HUES64 (cell line): Measurements from ENCODE around the gene PPP1R12A.
"Not testable (repeated sequence)": the region's sequence is repeated elsewhere in the genome, so short reads cannot be mapped to it uniquely, and the experiment has no call there.

Experiments
- H3K27ac ChIP-seq: 2 replicates; pipeline ENCODE4 v1.7.0; 2013; ENCODE audit warnings: low read depth, low read length, inconsistent platforms
- H3K27me3 ChIP-seq: 2 replicates; pipeline ENCODE4 v1.6.1; 2013; ENCODE audit warnings: mild to moderate bottlenecking, low read length; ENCODE audit not compliant: insufficient read depth
- H3K36me3 ChIP-seq: 2 replicates; pipeline ENCODE4 v1.6.1; 2013; ENCODE audit warnings: mild to moderate bottlenecking, low read length; ENCODE audit not compliant: insufficient read depth
- H3K4me1 ChIP-seq: 2 replicates; pipeline ENCODE4 v1.6.1; 2013; ENCODE audit warnings: mild to moderate bottlenecking, low read length, moderate library complexity; ENCODE audit not compliant: insufficient read depth
- H3K4me3 ChIP-seq: 2 replicates; pipeline ENCODE4 v1.5.1; 2013; ENCODE audit warnings: mild to moderate bottlenecking, low read length, moderate library complexity
- H3K9ac ChIP-seq: 2 replicates; pipeline ENCODE4 v1.6.1; 2013; ENCODE audit warnings: mild to moderate bottlenecking, low read depth, low read length
- H3K9me3 ChIP-seq: 2 replicates; pipeline ENCODE4 v1.6.1; 2013; ENCODE audit warnings: low read depth, low read length; ENCODE audit not compliant: insufficient read depth
- WGBS: fragments of 150-250, 120-280 bp; methylation state at CpG from one replicate; pipeline ENCODE4 v1.1.7; 2013; ENCODE audit warnings: missing lambda C conversion rate; 5-methylcytosine and 5-hydroxymethylcytosine counted together

The PPP1R12A gene

DNA sequence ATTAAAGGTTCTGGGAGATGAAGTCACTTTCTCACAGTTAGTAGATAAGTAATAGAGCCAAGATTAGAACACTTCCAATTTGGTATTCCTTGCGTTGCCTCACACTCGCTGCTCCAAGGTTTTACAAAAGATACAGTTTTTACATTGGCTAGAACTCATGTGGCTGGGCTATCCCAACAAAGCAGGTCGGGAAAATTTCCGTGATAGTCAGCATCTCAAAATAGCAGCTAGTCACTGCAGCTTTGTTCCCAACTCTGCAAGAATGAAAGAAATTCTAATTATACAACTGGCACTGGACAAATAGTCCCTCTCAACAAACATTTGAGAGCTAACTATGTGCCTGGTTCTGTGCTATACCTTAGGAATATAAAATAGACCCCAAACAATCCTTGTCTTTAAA, 24.6 kb upstream of the PPP1R12A start:
- Histone ChIP-seq H3K9ac (no peak overlapping the region), H3K36me3 (no peaks in the 10 kb centered on the region), H3K4me3 (no peak overlapping the region), H3K4me1 (no peaks in the 10 kb centered on the region), H3K27ac (no peak overlapping the region), H3K27me3 (no peaks in the 10 kb centered on the region), H3K9me3 (no peaks in the 10 kb centered on the region)
- WGBS, result 92% methylated on average over 4 of the region's 4 CpGs

DNA sequence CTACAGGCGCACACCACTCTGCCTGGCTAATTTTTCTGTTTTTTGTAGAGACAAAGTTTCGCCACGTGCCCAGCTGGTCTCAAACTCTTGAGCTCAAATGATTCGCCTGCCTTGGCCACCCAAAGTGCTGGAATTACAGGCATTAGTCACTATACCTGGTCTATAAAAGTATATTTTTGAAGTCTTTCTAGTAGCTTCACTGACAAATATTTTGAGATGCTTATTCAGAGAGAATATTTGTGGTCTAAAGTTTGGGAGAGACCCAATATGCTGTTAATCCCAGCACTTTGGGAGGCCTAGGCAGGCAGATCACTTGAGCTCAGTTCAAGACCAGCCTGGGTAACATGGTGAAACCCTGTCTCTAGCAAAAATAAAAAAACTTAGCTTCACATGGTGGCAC, 22.0 kb upstream of the PPP1R12A start:
- no peak overlapping the region for H3K9ac ChIP-seq
- WGBS, result 92% methylated on average over 4 of the region's 4 CpGs
- H3K4me1 ChIP-seq, result no peaks in the 10 kb centered on the region
- no peaks in the 10 kb centered on the region for H3K36me3 ChIP-seq
- no peak overlapping the region for H3K27ac ChIP-seq
- no peaks in the 10 kb centered on the region for H3K9me3 ChIP-seq
- H3K27me3 ChIP-seq, result no peaks in the 10 kb centered on the region
- no peak overlapping the region for H3K4me3 ChIP-seq

DNA sequence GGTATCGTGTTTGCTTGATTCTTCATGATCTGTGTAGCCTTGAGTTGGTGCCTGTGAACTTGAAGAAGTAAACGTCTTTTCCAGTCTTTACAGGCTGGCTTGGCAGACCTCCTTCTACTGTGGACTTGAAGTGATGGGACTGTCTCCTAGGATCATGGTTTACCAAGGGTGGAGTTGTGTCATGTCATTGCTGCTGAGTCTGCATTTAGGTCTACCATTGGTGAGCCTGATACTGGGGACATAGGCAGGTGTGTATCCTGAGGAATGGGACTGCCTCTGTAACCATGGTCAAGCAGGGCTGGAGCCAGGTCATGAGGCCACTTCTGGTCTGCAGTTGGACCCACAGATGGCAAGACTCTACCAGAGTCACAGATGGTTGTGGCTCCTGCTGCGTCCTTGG, 20.7 kb upstream of the PPP1R12A start:
- Histone ChIP-seq H3K9me3 (no peaks in the 10 kb centered on the region), H3K9ac (no peak overlapping the region), H3K4me3 (no peak overlapping the region), H3K27ac (no peak overlapping the region), H3K27me3 (no peaks in the 10 kb centered on the region), H3K36me3 (no peaks in the 10 kb centered on the region), H3K4me1 (no peaks in the 10 kb centered on the region)
- 89% methylated on average over 3 of the region's 3 CpGs for WGBS

DNA sequence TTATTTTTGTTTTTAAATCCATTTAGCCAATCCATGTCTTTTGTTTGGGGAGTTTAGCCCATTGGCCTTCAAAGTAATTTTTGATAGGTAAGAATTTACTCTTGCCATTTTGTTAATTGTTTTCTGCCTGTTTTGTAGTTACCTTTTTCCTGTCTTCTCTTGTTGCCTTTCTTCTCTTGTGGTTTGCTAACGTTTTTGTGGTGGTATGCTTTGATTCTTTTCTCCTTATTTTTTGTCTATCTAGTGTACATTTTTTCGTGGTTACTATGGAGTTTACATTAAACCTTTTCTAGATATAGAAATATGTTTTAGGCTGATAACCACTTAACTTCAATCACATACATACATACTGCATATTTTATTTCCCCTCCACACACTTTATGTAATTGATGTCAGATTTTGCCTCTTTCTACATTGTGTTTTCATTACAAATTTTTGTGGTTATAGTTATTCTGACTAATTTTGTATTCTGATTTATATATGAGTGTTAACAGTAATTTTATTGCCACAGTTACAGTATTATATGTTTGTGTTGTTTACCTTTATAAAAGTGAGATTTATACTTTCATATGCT, 19.2 kb upstream of the PPP1R12A start:
- no peaks in the 10 kb centered on the region for H3K4me1 ChIP-seq
- H3K27me3 ChIP-seq, result no peaks in the 10 kb centered on the region
- H3K4me3 ChIP-seq, result no peak overlapping the region
- H3K36me3 ChIP-seq, result no peaks in the 10 kb centered on the region
- no peak overlapping the region for H3K9ac ChIP-seq
- WGBS, result no CpG with 5 or more reads among the region's 2 CpGs
- H3K27ac ChIP-seq, result no peak overlapping the region
- no peaks in the 10 kb centered on the region for H3K9me3 ChIP-seq

DNA sequence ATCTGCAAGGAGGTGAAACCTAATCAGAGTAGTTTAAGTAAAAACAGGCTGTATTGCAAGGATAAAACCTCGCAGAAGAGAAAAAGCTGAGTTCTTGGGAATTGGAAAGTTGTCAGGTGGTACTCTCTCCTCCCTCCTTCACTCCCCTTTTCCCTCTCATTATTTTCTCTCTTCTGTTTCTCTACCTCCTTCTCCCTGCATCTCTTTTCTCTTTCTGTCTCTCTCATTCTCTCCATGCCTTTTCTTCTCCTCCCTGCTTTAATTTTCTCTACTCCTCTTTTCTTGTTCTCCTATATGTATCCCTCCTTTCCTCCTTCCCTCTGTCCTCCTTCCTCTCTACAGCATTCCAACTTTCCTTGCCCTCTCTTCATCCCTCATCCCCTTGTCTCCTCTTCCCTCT, 14.2 kb upstream of the PPP1R12A start:
- Histone ChIP-seq H3K36me3 (no peaks in the 10 kb centered on the region), H3K4me1 (no peaks in the 10 kb centered on the region), H3K4me3 (no peak overlapping the region), H3K9me3 (no peaks in the 10 kb centered on the region), H3K27me3 (no peaks in the 10 kb centered on the region), H3K27ac (no peak overlapping the region), H3K9ac (no peak overlapping the region)
- WGBS, result 92% methylated on average over 1 of the region's 1 CpG

DNA sequence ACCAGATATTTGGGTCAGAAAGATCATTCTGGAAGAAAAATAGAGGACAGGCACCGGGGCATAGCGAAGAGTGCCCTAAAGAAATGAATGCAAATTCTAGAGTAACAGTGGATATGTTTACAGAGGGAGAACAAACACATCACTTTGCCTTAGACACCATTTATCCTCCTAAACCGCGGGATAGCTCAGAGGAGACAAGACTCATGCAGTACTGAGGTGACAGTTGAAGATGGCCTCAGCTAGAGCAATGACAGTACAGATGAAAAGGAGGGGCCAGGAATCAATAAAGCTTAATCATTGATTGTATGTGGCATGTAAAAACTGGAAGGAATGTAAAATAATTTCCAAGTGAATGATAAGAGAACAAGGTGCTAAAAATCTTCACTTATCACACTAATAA, 10.5 kb upstream of the PPP1R12A start:
- Histone ChIP-seq H3K27me3 (no peaks in the 10 kb centered on the region), H3K9ac (no peak overlapping the region), H3K4me1 (no peaks in the 10 kb centered on the region), H3K9me3 (no peaks in the 10 kb centered on the region), H3K4me3 (no peak overlapping the region), H3K27ac (no peak overlapping the region), H3K36me3 (no peaks in the 10 kb centered on the region)
- 92% methylated on average over 4 of the region's 4 CpGs for WGBS

DNA sequence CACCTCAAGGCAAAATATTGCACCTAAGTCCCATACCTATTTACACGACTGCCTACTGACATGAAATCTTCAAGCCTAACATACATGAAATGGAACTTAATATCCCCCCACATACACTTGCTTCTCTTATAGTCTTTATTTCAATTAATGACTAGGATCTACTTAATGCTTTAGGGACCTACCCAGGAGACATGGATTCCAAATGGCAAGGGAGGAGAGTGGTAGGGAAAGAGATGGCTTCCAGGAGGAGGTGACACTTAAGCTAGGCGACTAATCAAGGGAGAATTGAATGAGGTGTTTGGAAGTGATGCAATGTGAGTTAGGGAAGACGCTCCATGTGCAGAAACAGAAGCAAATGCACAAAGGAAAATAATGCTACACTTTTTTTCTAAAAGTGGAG, 9.7 kb upstream of the PPP1R12A start:
- Histone ChIP-seq H3K9me3 (no peaks in the 10 kb centered on the region), H3K4me3 (no peak overlapping the region), H3K9ac (no peak overlapping the region), H3K4me1 (no peaks in the 10 kb centered on the region), H3K27ac (no peak overlapping the region), H3K36me3 (no peaks in the 10 kb centered on the region), H3K27me3 (no peaks in the 10 kb centered on the region)
- WGBS, result 96% methylated on average over 3 of the region's 3 CpGs

DNA sequence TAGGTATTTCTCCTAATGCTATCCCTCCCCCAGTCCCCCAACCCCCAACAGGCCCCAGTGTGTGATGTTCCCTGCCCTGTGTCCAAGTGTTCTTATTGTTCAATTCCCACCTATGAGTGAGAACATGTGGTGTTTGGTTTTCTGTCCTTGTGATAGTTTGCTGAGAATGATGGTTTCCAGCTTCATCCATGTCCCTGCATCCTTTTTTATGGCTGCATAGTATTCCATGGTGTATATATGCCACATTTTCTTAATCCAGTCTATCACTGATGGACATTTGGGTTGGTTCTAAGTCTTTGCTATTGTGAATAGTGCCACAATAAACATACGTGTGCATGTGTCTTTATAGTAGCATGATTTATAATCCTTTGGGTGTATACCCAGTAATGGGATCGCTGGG, 7.9 kb upstream of the PPP1R12A start:
- H3K36me3 ChIP-seq, H3K27me3 ChIP-seq, H3K27ac ChIP-seq, H3K4me3 ChIP-seq, H3K4me1 ChIP-seq, H3K9ac ChIP-seq, H3K9me3 ChIP-seq: not testable (repeated sequence)
- 90% methylated on average over 2 of the region's 2 CpGs for WGBS

DNA sequence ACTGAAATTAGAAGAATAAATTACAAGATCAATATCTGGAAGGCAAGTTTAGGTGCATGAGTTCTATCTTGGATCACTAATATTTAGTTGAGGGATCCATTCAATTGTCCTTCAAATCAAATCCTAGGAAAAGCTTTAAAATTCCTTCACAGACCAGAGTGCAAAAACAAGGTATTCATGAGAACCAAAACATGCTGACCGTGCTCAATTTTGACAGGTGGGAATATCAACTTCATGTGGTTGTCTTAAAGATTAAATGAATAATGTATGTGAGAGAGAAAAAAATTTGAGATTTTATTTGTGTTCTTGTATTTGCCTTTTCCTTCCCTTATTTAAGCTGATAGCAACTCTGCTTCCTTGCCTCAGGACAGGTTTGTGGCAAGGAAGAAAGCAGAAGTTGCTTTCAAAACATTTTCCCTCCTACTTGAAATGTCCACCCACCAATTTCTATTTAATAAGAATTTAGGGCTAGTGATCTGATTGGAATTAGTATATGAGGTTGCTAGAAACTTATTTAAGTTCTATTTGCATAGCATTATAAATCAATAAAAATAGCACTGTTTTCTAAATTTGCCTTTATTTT, 4.9 kb upstream of the PPP1R12A start:
- H3K4me1 ChIP-seq, result peaks cover 11% of the 10 kb centered on the region; the same call in 1 of the 2 replicates
- no peak overlapping the region for H3K4me3 ChIP-seq
- no peaks in the 10 kb centered on the region for H3K9me3 ChIP-seq
- no peak overlapping the region for H3K9ac ChIP-seq
- H3K27ac ChIP-seq, result no peak overlapping the region
- no peaks in the 10 kb centered on the region for H3K27me3 ChIP-seq
- no peaks in the 10 kb centered on the region for H3K36me3 ChIP-seq
- WGBS, result 90% methylated on average over 1 of the region's 1 CpG

DNA sequence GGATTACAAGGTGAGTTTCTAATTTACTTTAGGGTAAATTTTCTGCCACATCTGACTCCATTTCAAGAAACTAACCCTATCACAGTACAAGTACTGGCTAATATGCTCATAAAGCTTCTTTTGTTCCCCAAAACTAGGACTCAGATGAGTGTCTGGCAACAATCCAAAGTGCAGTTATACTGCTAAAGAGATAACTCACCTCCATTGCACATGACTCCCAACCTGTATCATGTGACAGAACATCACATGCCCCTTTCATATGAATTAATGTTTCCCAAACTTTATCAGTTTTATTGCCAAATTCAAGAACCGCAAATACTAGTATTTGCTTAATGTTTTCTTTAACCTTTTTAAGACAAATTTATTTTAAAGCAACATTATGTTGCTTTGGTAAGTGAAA, 3.9 kb upstream of the PPP1R12A start:
- no peak overlapping the region for H3K9ac ChIP-seq
- no peaks in the 10 kb centered on the region for H3K9me3 ChIP-seq
- no peaks in the 10 kb centered on the region for H3K27me3 ChIP-seq
- no peak overlapping the region for H3K27ac ChIP-seq
- H3K4me3 ChIP-seq, result no peak overlapping the region
- no peaks in the 10 kb centered on the region for H3K36me3 ChIP-seq
- WGBS, result 100% methylated on average over 1 of the region's 1 CpG
- peaks cover 11% of the 10 kb centered on the region; the same call in 1 of the 2 replicates for H3K4me1 ChIP-seq

DNA sequence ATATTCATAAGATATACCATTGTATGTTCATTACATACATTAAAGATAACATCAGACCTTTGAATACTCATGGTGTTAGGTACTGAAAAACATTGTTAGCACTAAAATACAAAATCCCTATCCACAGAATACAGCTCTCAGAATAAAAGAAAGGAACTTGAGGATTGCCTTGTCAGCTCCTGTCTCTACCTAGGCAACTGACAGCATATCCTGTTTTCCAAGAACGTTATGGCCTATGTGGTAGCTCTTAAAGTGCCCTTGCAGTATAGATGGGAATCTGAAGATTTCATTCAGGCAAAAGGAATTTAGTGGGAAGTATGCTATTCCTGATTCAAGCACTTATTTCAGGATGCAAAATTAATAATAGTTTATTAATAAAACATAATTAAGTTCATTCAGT, 1.8 kb upstream of the PPP1R12A start:
- no peaks in the 10 kb centered on the region for H3K9me3 ChIP-seq
- H3K36me3 ChIP-seq, result no peaks in the 10 kb centered on the region
- 27% methylated on average over 1 of the region's 1 CpG for WGBS
- no peak overlapping the region; the same call in 1 of the 2 replicates for H3K9ac ChIP-seq
- no peaks in the 10 kb centered on the region for H3K27me3 ChIP-seq
- H3K4me1 ChIP-seq, result peaks cover 29% of the 10 kb centered on the region
- no peak overlapping the region for H3K27ac ChIP-seq
- peak overlapping the region; percentile 100; the same call in 1 of the 2 replicates for H3K4me3 ChIP-seq
